Keratinocyte (primary cell): Measurements from ENCODE around the gene ZNF397. TPM values are rescaled to one million over a fixed set of nuclear protein-coding genes. Genes with fewer than 3 reads are reported as not detected.

Experiments
- DNase-seq: peaks from one replicate; pipeline ENCODE4 v3.0.0-alpha.2; 2011; ENCODE audit warnings: low read depth, missing footprints, low spot score
- FAIRE-seq: peaks from 2 replicates; lab custom pipeline; 2011; peaks lifted over from hg19 to GRCh38; lab: Jason Lieb, UNC
- H2AFZ ChIP-seq: 2 replicates; pipeline ENCODE4 v1.6.0; 2012; ENCODE audit warnings: low read length, control low read depth, inconsistent platforms; ENCODE audit not compliant: control insufficient read depth
- H3K27ac ChIP-seq: 2 replicates; pipeline ENCODE4 v1.5.1; 2011; ENCODE audit warnings: low read length; ENCODE audit not compliant: control insufficient read depth, insufficient read depth
- H3K27me3 ChIP-seq: 3 replicates; pipeline ENCODE4 v1.6.0; 2011; ENCODE audit warnings: low read length; ENCODE audit not compliant: control insufficient read depth, insufficient read depth; ENCODE audit errors: extremely low read depth
- H3K36me3 ChIP-seq, 2 experiments: 2 replicates in 1 of 2; 3 replicates in 1 of 2; pipeline ENCODE4 v1.5.1; 2011; ENCODE audit warnings: low read length in 2 of 2, mild to moderate bottlenecking in 1 of 2; ENCODE audit not compliant: control insufficient read depth in 2 of 2, insufficient read depth in 2 of 2; ENCODE audit errors: extremely low read depth in 1 of 2
- H3K4me1 ChIP-seq: 3 replicates; pipeline ENCODE4 v1.5.1; 2011; ENCODE audit warnings: low read length; ENCODE audit not compliant: control insufficient read depth, insufficient read depth; ENCODE audit errors: extremely low read depth
- H3K4me2 ChIP-seq: 3 replicates; pipeline ENCODE4 v1.6.0; 2011; ENCODE audit warnings: low read depth, low read length; ENCODE audit not compliant: control insufficient read depth, insufficient read depth; ENCODE audit errors: extremely low read depth
- H3K4me3 ChIP-seq, 3 experiments: fragments of 200-600 bp in 1 of 3; sonication (generic) in 1 of 3; 2 replicates in 2 of 3; 3 replicates in 1 of 3; pipeline ENCODE4 v1.5.1; 2011 to 2016; ENCODE audit warnings: low read length in 3 of 3, mild to moderate bottlenecking in 3 of 3, control low read depth in 2 of 3, inconsistent platforms in 1 of 3, low read depth in 1 of 3, mixed read lengths in 1 of 3, mixed run types in 1 of 3, moderate library complexity in 1 of 3; ENCODE audit not compliant: control insufficient read depth in 2 of 3, insufficient read depth in 2 of 3; ENCODE audit errors: extremely low read depth in 1 of 3
- H3K79me2 ChIP-seq: 2 replicates; pipeline ENCODE4 v1.6.0; 2012; ENCODE audit warnings: low read length; ENCODE audit not compliant: control insufficient read depth, insufficient read depth
- H3K9ac ChIP-seq: 3 replicates; pipeline ENCODE4 v1.6.0; 2011; ENCODE audit warnings: low read length; ENCODE audit not compliant: control insufficient read depth, insufficient read depth; ENCODE audit errors: extremely low read depth
- H3K9me1 ChIP-seq: 3 replicates; pipeline ENCODE4 v1.6.0; 2011; ENCODE audit warnings: low read length; ENCODE audit not compliant: control insufficient read depth, insufficient read depth; ENCODE audit errors: extremely low read depth
- H3K9me3 ChIP-seq: 2 replicates; pipeline ENCODE4 v1.5.1; 2012; ENCODE audit warnings: low read depth, low read length; ENCODE audit not compliant: control insufficient read depth
- H4K20me1 ChIP-seq: 3 replicates; pipeline ENCODE4 v1.6.0; 2011; ENCODE audit warnings: low read length; ENCODE audit not compliant: control insufficient read depth, insufficient read depth; ENCODE audit errors: extremely low read depth
- EZH2 ChIP-seq: IDR thresholded peaks from one replicate; pipeline ENCODE4 v1.6.1; 2012; ENCODE audit warnings: inconsistent platforms, mild to moderate bottlenecking, low read length, moderate library complexity
- dilution Hi-C: fragments of 300-500 bp; cut with MboI; formaldehyde crosslinking; loops from one replicate; pipeline ENCODE4 v1.7.0; 2020; ENCODE audit warnings: low sequenced_read_pairs; ENCODE audit not compliant: extremely low pct_ligation_motif_present
- polyA plus RNA-seq, 5 experiments: library from polyadenylated mRNA; depleted of rRNA in 3 of 5; stranded (reverse) in 3 of 5; stranded (forward) in 1 of 5; unstranded in 1 of 5; fragments of >200 nt; gene quantifications; 1 replicate in 1 of 5; 2 replicates in 3 of 5; 3 replicates in 1 of 5; pipeline versions ENCODE4 v1.2.1 to v1.2.3, GENCODE V29; 2011 to 2012; ENCODE audit warnings: missing spikeins in 2 of 5, low read depth in 1 of 5, low replicate concordance in 1 of 5
- TF ChIP-seq, protein P1 (sequence below), 3 experiments: IDR thresholded peaks in 1 of 3; conservative IDR thresholded peaks in 1 of 3; optimal IDR thresholded peaks in 1 of 3; 2 replicates in 2 of 3; 3 replicates in 1 of 3; pipeline versions ENCODE3 to v1.5.1; 2011; ENCODE audit warnings: low read length in 3 of 3, mild to moderate bottlenecking in 3 of 3, moderate library complexity in 2 of 3, control low read depth in 1 of 3, inconsistent platforms in 1 of 3; ENCODE audit not compliant: insufficient read depth in 2 of 3; ENCODE audit errors: extremely low read depth in 1 of 3

The ZNF397 gene
- polyA plus RNA-seq, 1 donor (not counting 4 experiments of a cell fraction or from before 2014, with no cell fraction given): 8.7 TPM

DNA sequence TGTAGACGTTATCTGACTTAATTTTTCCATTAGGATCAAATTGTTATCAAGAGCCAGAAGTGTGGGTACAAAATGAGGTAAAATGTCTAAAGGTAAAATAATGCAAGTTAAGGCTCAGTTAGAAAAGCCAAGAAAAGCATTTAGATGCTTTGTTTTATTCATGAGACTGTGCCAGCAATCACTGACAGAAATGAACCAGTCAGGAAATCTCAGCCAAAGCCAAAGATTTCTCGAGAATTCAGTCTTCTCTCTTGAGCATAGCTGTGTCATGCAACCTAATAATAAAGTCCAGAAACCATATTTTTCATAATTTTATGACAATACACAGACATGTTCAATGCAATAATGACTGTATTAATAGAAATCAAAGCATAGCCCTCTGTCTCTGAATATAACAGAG is 43.5 kb upstream of the ZNF397 start:
- Histone ChIP-seq H3K9me3 (no peaks in the 10 kb centered on the region), H3K4me1 (no peaks in the 10 kb centered on the region), H3K27ac (no peak overlapping the region), H3K4me2 (no peak overlapping the region), H3K9ac (no peak overlapping the region), H2AFZ (no peak overlapping the region), H3K4me3 (no peak overlapping the region), H4K20me1 (no peaks in the 10 kb centered on the region), H3K27me3 (no peaks in the 10 kb centered on the region), H3K36me3 (no peaks in the 10 kb centered on the region), H3K79me2 (no peaks in the 10 kb centered on the region), H3K9me1 (no peaks in the 10 kb centered on the region)
- no peak for DNase-seq
- dilution Hi-C loops: no loop called here
- FAIRE-seq: no peak
- TF ChIP-seq EZH2: no peak
- TF ChIP-seq, protein P1, sequence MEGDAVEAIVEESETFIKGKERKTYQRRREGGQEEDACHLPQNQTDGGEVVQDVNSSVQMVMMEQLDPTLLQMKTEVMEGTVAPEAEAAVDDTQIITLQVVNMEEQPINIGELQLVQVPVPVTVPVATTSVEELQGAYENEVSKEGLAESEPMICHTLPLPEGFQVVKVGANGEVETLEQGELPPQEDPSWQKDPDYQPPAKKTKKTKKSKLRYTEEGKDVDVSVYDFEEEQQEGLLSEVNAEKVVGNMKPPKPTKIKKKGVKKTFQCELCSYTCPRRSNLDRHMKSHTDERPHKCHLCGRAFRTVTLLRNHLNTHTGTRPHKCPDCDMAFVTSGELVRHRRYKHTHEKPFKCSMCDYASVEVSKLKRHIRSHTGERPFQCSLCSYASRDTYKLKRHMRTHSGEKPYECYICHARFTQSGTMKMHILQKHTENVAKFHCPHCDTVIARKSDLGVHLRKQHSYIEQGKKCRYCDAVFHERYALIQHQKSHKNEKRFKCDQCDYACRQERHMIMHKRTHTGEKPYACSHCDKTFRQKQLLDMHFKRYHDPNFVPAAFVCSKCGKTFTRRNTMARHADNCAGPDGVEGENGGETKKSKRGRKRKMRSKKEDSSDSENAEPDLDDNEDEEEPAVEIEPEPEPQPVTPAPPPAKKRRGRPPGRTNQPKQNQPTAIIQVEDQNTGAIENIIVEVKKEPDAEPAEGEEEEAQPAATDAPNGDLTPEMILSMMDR (optimal IDR thresholded peaks at IDR 0.05 in 1 of 3, IDR thresholded peaks at IDR 0.05 in 1 of 3, conservative IDR thresholded peaks at IDR 0.05 in 1 of 3; ENCODE audit: extremely low read depth in 1 of 3, insufficient read depth in 2 of 3, low read length in 3 of 3): no peak

DNA sequence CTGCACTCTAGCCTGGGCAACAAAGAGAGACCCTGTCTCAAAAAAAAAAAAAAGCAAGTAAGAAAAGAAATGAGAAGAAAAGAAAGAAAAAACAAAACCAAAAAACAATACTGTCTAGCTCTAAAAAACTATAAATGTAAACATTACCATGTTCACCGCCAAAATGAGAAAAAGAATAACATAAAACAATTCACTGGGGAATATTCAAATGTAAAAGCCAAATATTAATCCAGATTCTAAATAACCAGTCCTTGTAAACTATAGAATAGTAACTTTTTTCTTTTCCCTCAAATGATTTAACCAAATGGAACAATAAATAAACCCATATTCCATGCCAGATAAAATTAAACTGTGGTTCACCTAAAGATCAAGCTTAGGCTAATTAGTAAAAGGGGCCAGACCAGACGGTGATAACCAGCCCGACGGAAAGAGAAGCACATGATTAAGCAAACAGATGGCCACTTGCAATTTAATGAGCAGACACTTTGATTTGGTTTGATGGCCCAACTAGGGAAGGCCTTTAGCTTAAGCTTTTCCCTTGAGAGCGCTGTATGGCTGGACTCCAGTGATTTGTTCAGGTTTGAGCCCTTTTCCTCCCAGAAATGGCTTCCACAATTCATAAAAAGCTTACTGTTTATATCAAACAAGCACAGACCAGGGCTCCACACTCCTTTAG is 39.4 kb upstream of the ZNF397 start:
- Histone ChIP-seq H3K9ac (no peak overlapping the region), H2AFZ (no peak overlapping the region), H3K4me2 (no peak overlapping the region), H4K20me1 (no peaks in the 10 kb centered on the region), H3K9me1 (no peaks in the 10 kb centered on the region), H3K4me1 (no peaks in the 10 kb centered on the region), H3K36me3 (no peaks in the 10 kb centered on the region), H3K27me3 (no peaks in the 10 kb centered on the region), H3K4me3 (no peak overlapping the region), H3K27ac (no peak overlapping the region), H3K9me3 (no peaks in the 10 kb centered on the region), H3K79me2 (no peaks in the 10 kb centered on the region)
- FAIRE-seq (no peak), DNase-seq (no peak)
- TF ChIP-seq EZH2: no peak
- TF ChIP-seq, protein P1 (optimal IDR thresholded peaks at IDR 0.05 in 1 of 3, IDR thresholded peaks at IDR 0.05 in 1 of 3, conservative IDR thresholded peaks at IDR 0.05 in 1 of 3; ENCODE audit: extremely low read depth in 1 of 3, insufficient read depth in 2 of 3, low read length in 3 of 3): no peak
- dilution Hi-C loops: no loop called here
